Fibroblast of villous mesenchyme (primary cell): Measurements from ENCODE around the gene CALML3. TPM values are rescaled to one million over a fixed set of nuclear protein-coding genes. Genes with fewer than 3 reads are reported as not detected.

Source experiments
- DNase-seq: peaks from one replicate; pipeline ENCODE4 v3.0.0-alpha.2; 2010; ENCODE audit warnings: low read depth
- H3K4me3 ChIP-seq: 2 replicates; pipeline ENCODE4 v1.5.1; 2011; ENCODE audit warnings: low read depth, mild to moderate bottlenecking, low read length
- total RNA-seq: library from RNA; depleted of rRNA; stranded (reverse); fragments of >200 nt; gene quantifications from 2 replicates; pipeline ENCODE4 v1.2.3, GENCODE V29; 2012
- TF ChIP-seq, protein P1 (sequence below): IDR thresholded peaks from 2 replicates; pipeline ENCODE4 v1.5.1; 2012; ENCODE audit warnings: low read depth, mild to moderate bottlenecking, low read length; ENCODE audit not compliant: insufficient read depth

CALML3 gene
- total RNA-seq, 1 donor, result not detected

- no peak overlapping the region for H3K4me3 ChIP-seq
- no peak for DNase-seq
- TF ChIP-seq, protein P1, sequence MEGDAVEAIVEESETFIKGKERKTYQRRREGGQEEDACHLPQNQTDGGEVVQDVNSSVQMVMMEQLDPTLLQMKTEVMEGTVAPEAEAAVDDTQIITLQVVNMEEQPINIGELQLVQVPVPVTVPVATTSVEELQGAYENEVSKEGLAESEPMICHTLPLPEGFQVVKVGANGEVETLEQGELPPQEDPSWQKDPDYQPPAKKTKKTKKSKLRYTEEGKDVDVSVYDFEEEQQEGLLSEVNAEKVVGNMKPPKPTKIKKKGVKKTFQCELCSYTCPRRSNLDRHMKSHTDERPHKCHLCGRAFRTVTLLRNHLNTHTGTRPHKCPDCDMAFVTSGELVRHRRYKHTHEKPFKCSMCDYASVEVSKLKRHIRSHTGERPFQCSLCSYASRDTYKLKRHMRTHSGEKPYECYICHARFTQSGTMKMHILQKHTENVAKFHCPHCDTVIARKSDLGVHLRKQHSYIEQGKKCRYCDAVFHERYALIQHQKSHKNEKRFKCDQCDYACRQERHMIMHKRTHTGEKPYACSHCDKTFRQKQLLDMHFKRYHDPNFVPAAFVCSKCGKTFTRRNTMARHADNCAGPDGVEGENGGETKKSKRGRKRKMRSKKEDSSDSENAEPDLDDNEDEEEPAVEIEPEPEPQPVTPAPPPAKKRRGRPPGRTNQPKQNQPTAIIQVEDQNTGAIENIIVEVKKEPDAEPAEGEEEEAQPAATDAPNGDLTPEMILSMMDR, result no peak
These were observed 7.9 kb downstream of the CALML3 start for GRCh38 chr10:5532618-5533097.

GRCh38 chr10:5533098-5533731 is 8.5 kb downstream of the CALML3 start:
- no peak for DNase-seq
- TF ChIP-seq, protein P1, result no peak
- H3K4me3 ChIP-seq, result no peak overlapping the region

GRCh38 chr10:5534051-5534821 is 9.5 kb downstream of the CALML3 start:
- H3K4me3 ChIP-seq, result no peak overlapping the region
- TF ChIP-seq, protein P1, result no peak
- no peak for DNase-seq

- TF ChIP-seq, protein P1, result no peak
- peak; percentile 93 for DNase-seq
- no peak overlapping the region for H3K4me3 ChIP-seq
These were observed 10.4 kb downstream of the CALML3 start for GRCh38 chr10:5534880-5535856.

GRCh38 chr10:5536486-5537081 is 11.8 kb downstream of the CALML3 start:
- DNase-seq, result no peak
- TF ChIP-seq, protein P1, result no peak
- no peak overlapping the region for H3K4me3 ChIP-seq

DNA sequence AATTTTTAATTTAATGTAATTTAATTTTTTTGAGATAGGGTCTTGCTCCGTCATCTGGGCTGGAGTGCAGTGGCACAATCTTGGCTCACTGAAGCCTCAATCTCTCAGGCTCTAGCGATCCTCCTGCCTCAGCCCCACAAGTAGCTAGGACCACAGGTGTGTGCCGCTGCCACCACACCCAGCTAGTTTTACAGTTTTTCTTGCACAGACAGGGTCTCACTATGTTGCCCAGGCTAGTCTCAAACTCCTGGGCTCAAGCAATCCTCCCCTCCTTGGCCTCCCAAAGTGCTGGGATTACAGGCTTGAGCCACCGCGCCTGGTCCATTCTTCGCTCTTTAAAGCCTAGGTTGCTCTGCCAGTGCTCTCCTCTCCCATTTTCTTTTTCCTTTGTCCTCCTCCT is 12.9 kb downstream of the CALML3 start:
- no peak for DNase-seq
- TF ChIP-seq, protein P1, result no peak
- H3K4me3 ChIP-seq, result no peak overlapping the region
